HFFc6 (cell line): ENCODE data around the gene AKIRIN1. TPM values are rescaled to one million over a fixed set of nuclear protein-coding genes. Genes with fewer than 3 reads are reported as not detected.
"Not testable (repeated sequence)": the region's sequence is repeated elsewhere in the genome, so short reads cannot be mapped to it uniquely, and the experiment has no call there.

Experiments
- DNase-seq: peaks from one replicate; pipeline ENCODE4 v3.0.0-alpha.2; 2018
- H3K27ac Mint-ChIP-seq: 2 replicates; pipeline ENCODE4 v1.8.0; 2020; ENCODE audit warnings: mild to moderate bottlenecking, mixed read lengths
- H3K27me3 Mint-ChIP-seq: 2 replicates; pipeline ENCODE4 v1.8.0; 2021; ENCODE audit warnings: mild to moderate bottlenecking, moderate library complexity, mixed read lengths; ENCODE audit not compliant: insufficient read depth
- H3K36me3 Mint-ChIP-seq: 2 replicates; pipeline ENCODE4 v1.8.0; 2021; ENCODE audit warnings: low read depth, mixed read lengths
- H3K4me1 Mint-ChIP-seq: 2 replicates; pipeline ENCODE4 v1.8.0; 2020; ENCODE audit warnings: low read depth, mixed read lengths
- H3K4me3 Mint-ChIP-seq: 2 replicates; pipeline ENCODE4 v1.8.0; 2020; ENCODE audit warnings: mild to moderate bottlenecking, moderate library complexity, mixed read lengths
- H3K9me3 Mint-ChIP-seq: 2 replicates; pipeline ENCODE4 v1.8.0; 2020; ENCODE audit warnings: mild to moderate bottlenecking, mixed read lengths
- total RNA-seq, 6 experiments: library from RNA; stranded (reverse); fragmentation: NEBNext Ultra II Directional; extraction: Animal tissue kit (Norgen Biotek cat#: 25700); gene quantifications; 2 replicates in 1 of 6; 3 replicates in 5 of 6; pipeline ENCODE4 v1.2.3, GENCODE V29; 2021
- TF ChIP-seq, protein P1 (sequence below): fragments of 200-600 bp; sonication (generic); IDR thresholded peaks from 2 replicates; pipeline ENCODE4 v1.5.0; 2021; ENCODE audit warnings: antibody characterized with exemption, mild to moderate bottlenecking

Gene AKIRIN1
- total RNA-seq, 6 experiments from 2014 or later: 63.3 to 78.7 (median 71.2) TPM

DNA sequence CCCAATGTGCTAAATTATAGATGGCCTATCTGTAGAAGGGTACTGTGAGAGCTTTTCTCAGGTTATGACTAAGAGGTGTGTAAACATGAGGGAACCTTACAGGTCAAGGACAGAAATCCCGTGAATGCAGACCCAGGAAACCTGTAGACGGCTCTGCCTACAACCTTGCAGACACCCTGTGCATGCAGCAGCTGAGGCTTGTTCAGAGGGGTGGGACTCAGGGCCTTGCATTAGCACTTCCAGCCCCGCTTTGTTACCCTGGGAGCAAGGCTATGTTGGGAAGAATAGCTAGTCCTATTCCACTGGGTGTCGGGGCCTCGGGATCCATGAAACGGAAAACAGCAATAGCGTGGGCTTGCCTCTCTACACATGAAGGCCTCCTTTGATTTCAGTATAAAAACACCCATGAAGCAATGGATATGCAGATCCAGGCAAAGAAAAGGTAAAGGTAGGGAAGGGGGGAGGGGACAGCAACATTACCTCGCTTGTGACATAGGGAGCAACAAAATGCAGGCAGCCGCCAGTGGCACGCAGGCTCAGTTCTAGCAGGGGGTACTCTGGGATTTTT is 25.6 kb downstream of the AKIRIN1 start:
- Mint-ChIP-seq H3K9me3 (no peaks in the 10 kb centered on the region), H3K36me3 (peaks cover 6% of the 10 kb centered on the region; the same call in 1 of the 2 replicates), H3K27ac (no peak overlapping the region), H3K4me1 (no peaks in the 10 kb centered on the region), H3K4me3 (no peak overlapping the region), H3K27me3 (no peaks in the 10 kb centered on the region; the same call in none of the 2 replicates)
- DNase-seq: no peak
- TF ChIP-seq, protein P1, sequence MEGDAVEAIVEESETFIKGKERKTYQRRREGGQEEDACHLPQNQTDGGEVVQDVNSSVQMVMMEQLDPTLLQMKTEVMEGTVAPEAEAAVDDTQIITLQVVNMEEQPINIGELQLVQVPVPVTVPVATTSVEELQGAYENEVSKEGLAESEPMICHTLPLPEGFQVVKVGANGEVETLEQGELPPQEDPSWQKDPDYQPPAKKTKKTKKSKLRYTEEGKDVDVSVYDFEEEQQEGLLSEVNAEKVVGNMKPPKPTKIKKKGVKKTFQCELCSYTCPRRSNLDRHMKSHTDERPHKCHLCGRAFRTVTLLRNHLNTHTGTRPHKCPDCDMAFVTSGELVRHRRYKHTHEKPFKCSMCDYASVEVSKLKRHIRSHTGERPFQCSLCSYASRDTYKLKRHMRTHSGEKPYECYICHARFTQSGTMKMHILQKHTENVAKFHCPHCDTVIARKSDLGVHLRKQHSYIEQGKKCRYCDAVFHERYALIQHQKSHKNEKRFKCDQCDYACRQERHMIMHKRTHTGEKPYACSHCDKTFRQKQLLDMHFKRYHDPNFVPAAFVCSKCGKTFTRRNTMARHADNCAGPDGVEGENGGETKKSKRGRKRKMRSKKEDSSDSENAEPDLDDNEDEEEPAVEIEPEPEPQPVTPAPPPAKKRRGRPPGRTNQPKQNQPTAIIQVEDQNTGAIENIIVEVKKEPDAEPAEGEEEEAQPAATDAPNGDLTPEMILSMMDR: no peak

DNA sequence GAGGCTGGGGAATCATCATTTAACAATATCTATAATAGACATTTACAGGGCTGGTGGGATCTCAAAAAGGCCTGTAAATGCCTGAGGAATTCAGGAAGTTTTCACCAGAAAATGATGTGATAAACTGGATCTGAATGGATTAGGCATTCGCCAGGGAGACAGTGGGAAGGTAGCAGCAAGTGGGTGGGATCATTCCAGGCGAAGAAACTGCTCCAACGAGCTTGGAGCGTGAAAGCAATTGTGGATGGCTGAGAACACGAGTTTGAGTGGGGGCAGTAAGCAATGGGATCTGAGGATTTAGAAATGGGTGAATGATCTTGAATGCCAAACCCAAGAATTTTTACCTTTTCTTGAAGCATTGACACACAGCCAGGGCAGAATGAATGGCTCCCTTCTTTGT is 26.2 kb downstream of the AKIRIN1 start:
- Mint-ChIP-seq H3K27me3 (no peaks in the 10 kb centered on the region; the same call in none of the 2 replicates), H3K36me3 (peaks cover under 1% of the 10 kb centered on the region; the same call in 1 of the 2 replicates), H3K9me3 (no peaks in the 10 kb centered on the region), H3K27ac (no peak overlapping the region), H3K4me1 (no peaks in the 10 kb centered on the region), H3K4me3 (no peak overlapping the region)
- TF ChIP-seq, protein P1: no peak
- no peak for DNase-seq

DNA sequence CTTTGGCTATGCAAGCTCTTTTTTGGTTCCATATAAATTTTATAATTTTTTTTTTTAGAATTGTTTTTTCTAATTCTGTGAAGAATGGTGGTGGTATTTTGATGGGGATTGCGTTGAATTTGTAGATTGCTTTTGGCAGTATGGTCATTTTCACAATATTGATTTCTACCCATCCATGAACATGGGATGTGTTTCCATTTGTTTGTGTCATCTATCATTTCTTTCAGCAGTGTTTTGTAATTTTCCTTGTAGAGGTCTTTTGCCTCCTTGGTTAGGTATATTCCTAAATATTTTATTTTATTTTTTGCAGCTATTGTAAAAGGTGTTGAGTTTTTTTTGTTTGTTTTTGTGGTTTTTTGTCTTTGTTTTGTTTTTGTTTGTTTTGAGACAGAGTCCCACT is 29.4 kb downstream of the AKIRIN1 start:
- not testable (repeated sequence) for H3K36me3 Mint-ChIP-seq, H3K4me1 Mint-ChIP-seq, DNase-seq, H3K27me3 Mint-ChIP-seq, H3K4me3 Mint-ChIP-seq, H3K9me3 Mint-ChIP-seq, H3K27ac Mint-ChIP-seq

DNA sequence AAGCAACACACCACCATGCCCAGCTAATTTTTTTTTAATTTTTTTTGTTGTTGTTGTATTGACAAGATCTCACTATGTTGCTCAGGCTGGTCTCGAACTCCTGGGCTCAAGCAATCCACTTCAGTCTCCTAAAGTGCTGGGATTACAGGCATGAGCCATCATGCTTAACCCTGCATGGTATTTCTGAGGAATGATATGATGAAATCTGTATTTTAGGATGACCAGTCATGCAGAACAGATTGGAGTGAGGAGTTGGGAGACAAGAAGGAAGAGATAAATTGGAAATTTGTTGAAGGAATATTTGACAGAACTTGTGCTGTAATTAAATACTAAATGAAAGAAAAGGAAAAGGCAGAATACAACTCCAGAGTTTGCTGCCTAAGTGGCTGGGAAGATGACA is 30.4 kb downstream of the AKIRIN1 start:
- DNase-seq: no peak
- Mint-ChIP-seq H3K9me3 (no peaks in the 10 kb centered on the region), H3K36me3 (peaks cover under 1% of the 10 kb centered on the region; the same call in 1 of the 2 replicates), H3K27ac (no peak overlapping the region), H3K4me3 (no peak overlapping the region), H3K4me1 (peaks cover 7% of the 10 kb centered on the region), H3K27me3 (no peaks in the 10 kb centered on the region; the same call in 1 of the 2 replicates)
- TF ChIP-seq, protein P1: no peak

DNA sequence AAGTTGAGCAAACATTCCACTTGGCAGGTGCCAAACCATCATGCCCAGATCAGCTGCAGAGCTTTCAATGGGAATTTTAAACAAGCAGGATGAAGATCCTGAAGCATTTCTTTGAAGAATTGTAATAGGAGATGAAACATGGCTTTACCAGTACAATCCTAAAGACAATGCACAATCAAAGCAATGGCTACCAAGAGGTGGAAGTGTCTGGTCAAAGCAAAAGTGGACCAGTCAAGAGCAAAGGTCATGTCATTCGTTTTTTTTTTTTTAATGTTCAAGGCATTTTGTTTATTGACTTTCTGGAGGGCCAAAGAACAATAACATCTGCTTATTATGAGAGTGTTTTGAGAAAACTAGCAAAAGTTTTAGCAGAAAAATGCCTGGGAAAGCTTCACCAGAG is 32.1 kb downstream of the AKIRIN1 start:
- no peaks in the 10 kb centered on the region for H3K9me3 Mint-ChIP-seq
- peaks cover 6% of the 10 kb centered on the region for H3K36me3 Mint-ChIP-seq
- no peak overlapping the region for H3K27ac Mint-ChIP-seq
- DNase-seq: no peak
- H3K4me1 Mint-ChIP-seq: peaks cover 7% of the 10 kb centered on the region
- no peak overlapping the region for H3K4me3 Mint-ChIP-seq
- H3K27me3 Mint-ChIP-seq: no peaks in the 10 kb centered on the region; the same call in 1 of the 2 replicates
- TF ChIP-seq, protein P1: no peak

DNA sequence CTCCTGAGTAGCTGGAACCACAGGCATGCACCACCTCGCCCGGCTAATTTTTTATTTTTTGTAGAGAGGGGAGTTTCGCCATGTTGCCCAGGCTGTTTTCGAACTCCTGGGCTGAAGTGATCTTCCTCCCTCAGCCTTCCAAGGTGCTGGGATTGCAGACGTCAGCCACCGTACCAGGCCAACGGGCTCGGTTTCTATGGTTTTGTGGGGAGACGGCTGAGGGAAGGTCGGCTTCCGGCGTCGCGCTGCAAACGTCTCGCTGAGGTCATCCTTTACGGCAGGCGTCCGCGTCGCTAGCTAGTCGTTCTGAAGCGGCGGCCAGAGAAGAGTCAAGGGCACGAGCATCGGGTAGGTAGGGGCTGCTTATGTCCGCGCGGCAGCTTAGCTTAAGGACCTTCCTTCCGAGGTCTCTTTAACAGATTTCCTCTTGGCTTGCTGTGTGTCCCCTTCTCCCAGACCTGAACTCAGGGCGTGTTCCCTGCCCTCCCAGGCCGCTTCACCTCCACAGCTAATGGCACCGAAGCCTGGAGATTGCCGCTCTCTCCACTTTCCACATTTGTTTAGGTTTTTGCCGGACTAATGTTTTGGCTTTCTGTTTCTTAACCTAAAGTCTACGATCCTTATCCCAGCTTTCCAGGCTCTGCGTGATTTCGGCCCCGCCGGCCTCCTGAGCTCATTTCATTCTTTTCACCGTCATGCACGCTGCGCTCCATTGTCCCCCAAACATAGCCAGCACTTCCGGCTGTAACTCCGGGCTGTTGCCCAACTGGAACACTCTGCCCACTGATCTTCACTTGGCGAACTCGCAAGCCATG is 35.2 kb downstream of the AKIRIN1 start, which contains the start of gene NDUFS5:
NDUFS5 (plus strand) TSS at position 300 of the 815 bp plus-strand sequence. CDS start 2,375 bp downstream, outside the sequence.
- H3K36me3 Mint-ChIP-seq: peaks cover 18% of the 10 kb centered on the region
- peak within 1 kb of the TSS; percentile 97 for H3K27ac Mint-ChIP-seq
- peak; percentile 92 for DNase-seq
- TF ChIP-seq, protein P1: no peak
- peak within 1 kb of the TSS; percentile 93 for H3K4me3 Mint-ChIP-seq
- no peaks in the 10 kb centered on the region for H3K9me3 Mint-ChIP-seq
- no peaks in the 10 kb centered on the region; the same call in 1 of the 2 replicates for H3K27me3 Mint-ChIP-seq
- peaks cover 13% of the 10 kb centered on the region for H3K4me1 Mint-ChIP-seq
